Dermis blood vessel endothelial cell (primary cell): ENCODE data around the gene BSPRY. TPM values are rescaled to one million over a fixed set of nuclear protein-coding genes. Genes with fewer than 3 reads are reported as not detected.
"Not testable (repeated sequence)": the region's sequence is repeated elsewhere in the genome, so short reads cannot be mapped to it uniquely, and the experiment has no call there.

ENCODE experiments used
- DNase-seq: peaks from one replicate; pipeline ENCODE4 v3.0.0; 2010
- total RNA-seq: library from RNA; depleted of rRNA; stranded (reverse); fragments of >200 nt; gene quantifications from 2 replicates; pipeline ENCODE4 v1.2.3, GENCODE V29; 2014

BSPRY gene
- total RNA-seq, 1 donor from 2014 or later: not detected

GRCh38 chr9:113370806-113371325, 21.5 kb downstream of the BSPRY start:
- no peak for DNase-seq

- no peak for DNase-seq
Observed at GRCh38 chr9:113372059-113372458, 22.7 kb downstream of the BSPRY start.

- DNase-seq: no peak
Observed at GRCh38 chr9:113373256-113373655, 23.9 kb downstream of the BSPRY start.

GRCh38 chr9:113373676-113374392, 24.5 kb downstream of the BSPRY start:
- no peak for DNase-seq

GRCh38 chr9:113375057-113376023, 26.0 kb downstream of the BSPRY start:
- DNase-seq: no peak

GRCh38 chr9:113376634-113377567, 27.6 kb downstream of the BSPRY start, which contains the start of gene HDHD3:
Gene HDHD3 (minus strand): TSS chr9:113376986. CDS start chr9:113374354, 2,632 bp downstream.
- DNase-seq: peak; percentile 71

- not testable (repeated sequence) for DNase-seq
Observed at GRCh38 chr9:113379094-113379828, 29.9 kb downstream of the BSPRY start.

GRCh38 chr9:113379829-113380210, 30.5 kb downstream of the BSPRY start:
- not testable (repeated sequence) for DNase-seq

- no peak for DNase-seq
Observed at GRCh38 chr9:113380869-113381378, 31.6 kb downstream of the BSPRY start.

- DNase-seq: not testable (repeated sequence)
Observed at GRCh38 chr9:113381441-113381840, 32.1 kb downstream of the BSPRY start.

GRCh38 chr9:113381909-113382411, 32.6 kb downstream of the BSPRY start:
- DNase-seq: no peak

GRCh38 chr9:113386571-113387393, 37.4 kb downstream of the BSPRY start:
- DNase-seq: no peak

GRCh38 chr9:113387560-113388230, 38.4 kb downstream of the BSPRY start:
- DNase-seq: no peak

- no peak for DNase-seq
Observed at GRCh38 chr9:113388833-113389232, 39.5 kb downstream of the BSPRY start.

GRCh38 chr9:113389451-113389850, 40.1 kb downstream of the BSPRY start:
- no peak for DNase-seq

- DNase-seq: no peak
Observed at GRCh38 chr9:113390192-113390960, 41.0 kb downstream of the BSPRY start.

- DNase-seq: no peak
Observed at GRCh38 chr9:113391917-113392316, 42.6 kb downstream of the BSPRY start.

- DNase-seq: no peak
Observed at GRCh38 chr9:113393281-113393680, 43.9 kb downstream of the BSPRY start.
